ENCODE measurements around the gene AK4. TPM values are rescaled to one million over a fixed set of nuclear protein-coding genes. Genes with fewer than 3 reads are reported as not detected.

AK4 gene
- total RNA-seq, 6 experiments from 2014 or later, result 108 to 171 (median 123) TPM

GRCh38 chr1:65230731-65231481, 82.9 kb downstream of the AK4 start:
- DNase-seq, result no peak
- H3K36me3 ChIP-seq, result peaks cover 0 to 7% (median 3%) of the 10 kb centered on the region in 4 donors
- no peaks in the 10 kb centered on the region for H3K4me1 ChIP-seq
- no peak overlapping the region for H3K27ac ChIP-seq
- intact Hi-C loops (cut with DNase I), result no loop called here
- peak in 3 of 4 donors; percentile 31 to 50 (median 41) for ATAC-seq
- no peaks in the 10 kb centered on the region for H3K27me3 ChIP-seq
- TF ChIP-seq POLR2A (IDR thresholded peaks at IDR 0.05), result no peak
- TF ChIP-seq CTCF (IDR thresholded peaks at IDR 0.05), result no peak
- H3K4me3 ChIP-seq, result no peak overlapping the region
- WGBS (ENCODE audit: insufficient coverage, low coverage, low lambda C conversion rate, missing lambda C conversion rate), result 55% methylated on average over 1 of the region's 1 CpG
- H3K9me3 ChIP-seq, result no peaks in the 10 kb centered on the region

- no peak for DNase-seq
- WGBS (ENCODE audit: insufficient coverage, low coverage, low lambda C conversion rate, missing lambda C conversion rate), result 64% methylated on average over 4 of the region's 4 CpGs
- Histone ChIP-seq H3K9me3 (peaks cover 0 to 3% (median 0%) of the 10 kb centered on the region in 4 donors), H3K27me3 (no peaks in the 10 kb centered on the region), H3K4me3 (no peak overlapping the region), H3K36me3 (peaks cover 0 to 7% (median 3%) of the 10 kb centered on the region in 4 donors), H3K4me1 (no peaks in the 10 kb centered on the region), H3K27ac (no peak overlapping the region)
- no peak for TF ChIP-seq POLR2A (IDR thresholded peaks at IDR 0.05)
- intact Hi-C loops (cut with DNase I), result no loop called here
- ATAC-seq, result no peak
Observed at GRCh38 chr1:65231718-65232330, 83.8 kb downstream of the AK4 start.

DNA sequence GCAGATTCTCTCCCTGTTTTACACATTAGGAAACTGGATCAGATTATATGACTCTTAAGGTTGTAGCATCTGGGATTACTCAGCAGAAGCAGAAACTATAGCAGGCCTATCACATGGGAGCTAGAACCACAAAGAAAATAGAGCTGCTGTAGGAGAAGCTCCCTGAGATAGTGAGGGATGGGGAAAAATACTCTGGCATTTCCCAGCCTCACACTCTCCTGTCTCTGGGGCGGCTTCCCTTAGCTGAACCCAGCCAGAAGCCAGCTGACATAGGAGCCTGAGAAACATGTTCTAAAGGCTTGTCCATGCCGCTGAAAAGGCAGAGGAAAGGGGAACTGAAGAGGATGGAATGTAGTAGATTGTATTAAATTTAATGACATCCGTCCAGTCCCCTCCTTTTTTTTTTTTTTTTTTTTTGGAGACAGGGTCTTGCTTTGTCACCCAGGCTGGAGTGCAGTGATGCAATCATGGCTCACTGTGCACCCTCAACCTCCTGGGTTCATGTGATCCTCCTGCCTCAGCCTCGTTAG, 84.5 kb downstream of the AK4 start:
- Histone ChIP-seq H3K36me3 (peaks cover 0 to 7% (median 3%) of the 10 kb centered on the region in 4 donors), H3K27me3 (no peaks in the 10 kb centered on the region), H3K9me3 (peaks cover 0 to 3% (median 0%) of the 10 kb centered on the region in 4 donors), H3K4me1 (no peaks in the 10 kb centered on the region), H3K27ac (no peak overlapping the region), H3K4me3 (no peak overlapping the region)
- DNase-seq (no peak), ATAC-seq (peak in 1 of 4 donors; percentile 32)
- 48% methylated on average over 3 of the region's 4 CpGs for WGBS (ENCODE audit: insufficient coverage, low coverage, low lambda C conversion rate, missing lambda C conversion rate)
- TF ChIP-seq POLR2A (IDR thresholded peaks at IDR 0.05) (no peak), CTCF (IDR thresholded peaks at IDR 0.05) (no peak)
- intact Hi-C loops (cut with DNase I), result no loop called here

- TF ChIP-seq POLR2A (IDR thresholded peaks at IDR 0.05) (no peak), CTCF (IDR thresholded peaks at IDR 0.05) (no peak)
- DNase-seq (no peak), ATAC-seq (no peak)
- peaks cover 0 to 6% (median 2%) of the 10 kb centered on the region in 4 donors for H3K36me3 ChIP-seq
- no peak overlapping the region for H3K27ac ChIP-seq
- H3K4me1 ChIP-seq, result no peaks in the 10 kb centered on the region
- intact Hi-C loops (cut with DNase I), result no loop called here
- H3K9me3 ChIP-seq, result peaks cover 0 to 3% (median 0%) of the 10 kb centered on the region in 4 donors
- 79% methylated on average over 2 of the region's 2 CpGs for WGBS (ENCODE audit: insufficient coverage, low coverage, low lambda C conversion rate, missing lambda C conversion rate)
- no peaks in the 10 kb centered on the region for H3K27me3 ChIP-seq
- no peak overlapping the region for H3K4me3 ChIP-seq
Observed at GRCh38 chr1:65233782-65234181, 85.8 kb downstream of the AK4 start.
